ENCODE measurements around the gene DNAH10.

GRCh38 chr12:123873793-123874192 is 111.7 kb downstream of the DNAH10 start:
- TF ChIP-seq ZBTB33 (IDR thresholded peaks at IDR 0.05): no peak
- TF ChIP-seq CTCF (IDR thresholded peaks at IDR 0.05 in 2 of 3, conservative IDR thresholded peaks at IDR 0.05 in 1 of 3; ENCODE audit: control insufficient read depth in 2 of 3, extremely low read depth in 1 of 3, insufficient read depth in 1 of 3, low read depth in 3 of 3, low read length in 3 of 3): no peak
- TF ChIP-seq ZNF274 (IDR thresholded peaks at IDR 0.05; ENCODE audit: insufficient read depth, insufficient read length): no peak
- no peak for TF ChIP-seq PAX8 (IDR thresholded peaks at IDR 0.05)
- TF ChIP-seq SREBF2 (IDR thresholded peaks at IDR 0.05; ENCODE audit: low read length): no peak
- no peak for TF ChIP-seq ASH2L (IDR thresholded peaks at IDR 0.05; ENCODE audit: borderline replicate concordance, low read depth)
- no peak for TF ChIP-seq POLR2A (IDR thresholded peaks at IDR 0.05; ENCODE audit: low read depth, low read length)
- TF ChIP-seq ZBTB11 (CRISPR knock-in tag; IDR thresholded peaks at IDR 0.05): no peak
- TF ChIP-seq BCLAF1 (IDR thresholded peaks at IDR 0.05): no peak
- no peak for TF ChIP-seq ZBED1 (IDR thresholded peaks at IDR 0.05; ENCODE audit: borderline replicate concordance)
- TF ChIP-seq MTA3 (IDR thresholded peaks at IDR 0.05; ENCODE audit: borderline replicate concordance, low read length): no peak
- no peak for TF ChIP-seq POLR2AphosphoS5 (IDR thresholded peaks at IDR 0.05; ENCODE audit: low read length)
- TF ChIP-seq PRDM15 (CRISPR knock-in tag; IDR thresholded peaks at IDR 0.05): no peak
- TF ChIP-seq EZH2 (IDR thresholded peaks at IDR 0.05; ENCODE audit: borderline replicate concordance, control insufficient read depth, low read depth, low read length): no peak
